H9 (cell line): ENCODE measurements around the gene ST6GALNAC6. TPM values are rescaled to one million over a fixed set of nuclear protein-coding genes. Genes with fewer than 3 reads are reported as not detected.

ENCODE experiments used
- DNase-seq: peaks from one replicate; pipeline ENCODE4 v3.0.0-alpha.2; 2017
- H2AFZ ChIP-seq: one replicate; pipeline ENCODE4 v1.6.1; 2013; ENCODE audit warnings: mild to moderate bottlenecking, low read length, control low read depth, moderate library complexity
- H2AK5ac ChIP-seq: 2 replicates; pipeline ENCODE4 v1.6.1; 2013; ENCODE audit warnings: low read length, control low read depth, mixed read lengths; ENCODE audit not compliant: insufficient read length
- H2BK120ac ChIP-seq: one replicate; pipeline ENCODE4 v1.6.1; 2013; ENCODE audit warnings: low read depth, mild to moderate bottlenecking, low read length, control low read depth, inconsistent platforms; ENCODE audit not compliant: poor library complexity, severe bottlenecking
- H2BK12ac ChIP-seq: 2 replicates; pipeline ENCODE4 v1.6.1; 2013; ENCODE audit warnings: low read length, control low read depth, mixed read lengths, low read depth; ENCODE audit not compliant: insufficient read length
- H2BK15ac ChIP-seq: 2 replicates; pipeline ENCODE4 v1.6.1; 2013; ENCODE audit warnings: low read depth, low read length, control low read depth
- H2BK20ac ChIP-seq: one replicate; pipeline ENCODE4 v1.6.1; 2013; ENCODE audit warnings: low read depth, mild to moderate bottlenecking, low read length, control low read depth, inconsistent platforms; ENCODE audit not compliant: poor library complexity, severe bottlenecking
- H2BK5ac ChIP-seq: 2 replicates; pipeline ENCODE4 v1.6.1; 2013; ENCODE audit warnings: low read length, control low read depth, mixed read lengths; ENCODE audit not compliant: insufficient read length
- H3K14ac ChIP-seq: 2 replicates; pipeline ENCODE4 v1.6.1; 2013; ENCODE audit warnings: low read length, control low read depth; ENCODE audit not compliant: insufficient read depth
- H3K18ac ChIP-seq: 2 replicates; pipeline ENCODE4 v1.6.1; 2013; ENCODE audit warnings: low read depth, mild to moderate bottlenecking, mixed read lengths, low read length, control low read depth; ENCODE audit not compliant: insufficient read length
- H3K23ac ChIP-seq: 2 replicates; pipeline ENCODE4 v1.6.1; 2013; ENCODE audit warnings: low read length, control low read depth, mixed read lengths, low read depth; ENCODE audit not compliant: insufficient read length
- H3K23me2 ChIP-seq: 2 replicates; pipeline ENCODE4 v1.6.1; 2013; ENCODE audit warnings: low read depth, mild to moderate bottlenecking, mixed read lengths, low read length, control low read depth; ENCODE audit not compliant: insufficient read length, poor library complexity, severe bottlenecking
- H3K27ac ChIP-seq: 2 replicates; pipeline ENCODE4 v1.5.1; 2013; ENCODE audit warnings: low read length, control low read depth, mixed read lengths, low read depth; ENCODE audit not compliant: insufficient read length
- H3K27me3 ChIP-seq: 2 replicates; pipeline ENCODE4 v1.6.1; 2013; ENCODE audit warnings: low read length, control low read depth, inconsistent platforms; ENCODE audit not compliant: insufficient read depth
- H3K4ac ChIP-seq: 2 replicates; pipeline ENCODE4 v1.6.1; 2013; ENCODE audit warnings: low read depth, mild to moderate bottlenecking, control low read depth, inconsistent platforms, low read length, moderate library complexity
- H3K4me1 ChIP-seq: 2 replicates; pipeline ENCODE4 v1.6.1; 2013; ENCODE audit warnings: low read length, control low read depth, inconsistent platforms; ENCODE audit not compliant: insufficient read depth
- H3K4me2 ChIP-seq: 2 replicates; pipeline ENCODE4 v1.6.1; 2013; ENCODE audit warnings: low read length, control low read depth, mixed read lengths; ENCODE audit not compliant: insufficient read length, insufficient read depth
- H3K56ac ChIP-seq: 2 replicates; pipeline ENCODE4 v1.6.1; 2013; ENCODE audit warnings: low read depth, mild to moderate bottlenecking, mixed read lengths, low read length, control low read depth; ENCODE audit not compliant: insufficient read length
- H3K79me1 ChIP-seq: 2 replicates; pipeline ENCODE4 v1.6.1; 2013; ENCODE audit warnings: low read depth, mild to moderate bottlenecking, moderate library complexity, low read length, control low read depth, inconsistent platforms; ENCODE audit not compliant: insufficient read depth, poor library complexity, severe bottlenecking
- H3K79me2 ChIP-seq: 2 replicates; pipeline ENCODE4 v1.6.1; 2013; ENCODE audit warnings: low read length, control low read depth, inconsistent platforms; ENCODE audit not compliant: insufficient read depth
- H3K9ac ChIP-seq: 2 replicates; pipeline ENCODE4 v1.6.1; 2013; ENCODE audit warnings: low read length, control low read depth, mixed read lengths; ENCODE audit not compliant: insufficient read length; ENCODE audit errors: extremely low read depth
- H3K9me3 ChIP-seq: one replicate; pipeline ENCODE4 v1.6.1; 2013; ENCODE audit warnings: low read depth, low read length, inconsistent platforms; ENCODE audit not compliant: control insufficient read depth
- H3T11ph ChIP-seq: one replicate; pipeline ENCODE4 v1.6.1; 2013; ENCODE audit warnings: mild to moderate bottlenecking, low read length, control low read depth, inconsistent platforms
- H4K20me1 ChIP-seq: one replicate; pipeline ENCODE4 v1.6.1; 2013; ENCODE audit not compliant: control insufficient read depth, insufficient read length, insufficient read depth
- H4K5ac ChIP-seq: 2 replicates; pipeline ENCODE4 v1.6.1; 2013; ENCODE audit warnings: low read depth, mild to moderate bottlenecking, mixed read lengths, low read length, control low read depth; ENCODE audit not compliant: insufficient read length
- H4K8ac ChIP-seq: replicated peaks from 2 replicates; pipeline ENCODE4 v1.6.1; 2013; ENCODE audit warnings: low read length, control low read depth, mixed read lengths, low read depth; ENCODE audit not compliant: insufficient read length
- H4K91ac ChIP-seq: 2 replicates; pipeline ENCODE4 v1.6.1; 2013; ENCODE audit warnings: low read depth, mild to moderate bottlenecking, moderate library complexity, mixed read lengths, low read length, control low read depth; ENCODE audit not compliant: insufficient read length
- H3K27ac Mint-ChIP-seq, 3 experiments: 2 replicates in 2 of 3; 3 replicates in 1 of 3; pipeline ENCODE4 v1.8.0; 2020 to 2021; ENCODE audit warnings: mixed read lengths in 3 of 3, mild to moderate bottlenecking in 1 of 3, moderate library complexity in 1 of 3
- H3K27me3 Mint-ChIP-seq: 2 replicates; pipeline ENCODE4 v1.8.0; 2021; ENCODE audit warnings: low read depth, mild to moderate bottlenecking, moderate library complexity, mixed read lengths
- H3K36me3 Mint-ChIP-seq, 3 experiments: 2 replicates in 2 of 3; 3 replicates in 1 of 3; pipeline ENCODE4 v1.8.0; 2020 to 2021; ENCODE audit warnings: low read depth in 3 of 3, mixed read lengths in 3 of 3; ENCODE audit not compliant: insufficient read depth in 1 of 3
- H3K4me1 Mint-ChIP-seq, 2 experiments: 2 replicates each; pipeline ENCODE4 v1.8.0; 2020; ENCODE audit warnings: mixed read lengths in 2 of 2
- H3K4me3 Mint-ChIP-seq, 2 experiments: 2 replicates in 1 of 2; 3 replicates in 1 of 2; pipeline ENCODE4 v1.8.0; 2020 to 2021; ENCODE audit warnings: mild to moderate bottlenecking in 2 of 2, mixed read lengths in 2 of 2, moderate library complexity in 1 of 2
- H3K9me3 Mint-ChIP-seq, 2 experiments: 2 replicates in 1 of 2; 3 replicates in 1 of 2; pipeline ENCODE4 v1.8.0; 2020; ENCODE audit warnings: mild to moderate bottlenecking in 2 of 2, mixed read lengths in 2 of 2, moderate library complexity in 1 of 2
- WGBS: extraction: QIAGEN DNeasy Blood & Tissue Kit; methylation state at CpG from one replicate; pipeline ENCODE4 v1.1.7; 2013; ENCODE audit warnings: missing lambda C conversion rate, low lambda C conversion rate, mixed read lengths; ENCODE audit not compliant: insufficient read length; ENCODE audit errors: extremely low coverage; 5-methylcytosine and 5-hydroxymethylcytosine counted together
- total RNA-seq: library from RNA; stranded (reverse); gene quantifications from 2 replicates; pipeline ENCODE4 v1.2.1, GENCODE V29; 2021
- TF ChIP-seq, protein P1 (sequence below): fragments of 200-600 bp; sonication (generic); conservative IDR thresholded peaks from 3 replicates; pipeline ENCODE4 v1.8.0; 2021; ENCODE audit warnings: antibody characterized with exemption, mild to moderate bottlenecking

Gene ST6GALNAC6
- total RNA-seq, 1 experiment from 2014 or later, result 29.8 TPM

DNA sequence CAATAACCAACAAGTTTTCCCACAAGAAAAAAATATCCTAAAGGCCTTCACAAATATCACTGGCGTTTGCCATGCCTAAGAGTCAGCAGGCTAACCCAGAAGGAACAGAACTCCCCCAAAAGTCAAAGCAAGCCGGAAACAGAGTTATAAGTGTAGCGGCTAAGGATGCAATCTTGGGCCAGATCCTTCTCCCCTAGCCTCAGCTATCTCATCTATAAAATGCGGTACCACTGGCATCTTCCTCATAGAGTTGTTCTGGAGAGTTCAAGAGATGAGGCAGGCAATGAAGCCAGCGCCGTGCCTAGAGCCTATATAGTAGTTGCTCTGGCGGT lies 37.6 kb upstream of the ST6GALNAC6 start:
- WGBS, result no CpG with 5 or more reads among the region's 7 CpGs
- no peak for DNase-seq
- Histone ChIP-seq H4K5ac (no peak overlapping the region), H4K91ac (no peak overlapping the region), H4K20me1 (no peaks in the 10 kb centered on the region), H2BK12ac (no peak overlapping the region), H3T11ph (no peak overlapping the region), H4K8ac (no peak overlapping the region), H2BK5ac (no peak overlapping the region), H3K9me3 (no peaks in the 10 kb centered on the region), H3K14ac (no peak overlapping the region), H2AK5ac (no peak overlapping the region), H3K4ac (no peak overlapping the region), H3K4me2 (peak overlapping the region; percentile 96), H3K56ac (no peak overlapping the region), H3K79me2 (no peaks in the 10 kb centered on the region), H2BK20ac (no peak overlapping the region), H3K27me3 (no peaks in the 10 kb centered on the region), H2AFZ (no peak overlapping the region), H3K23ac (no peak overlapping the region), H3K4me1 (no peaks in the 10 kb centered on the region), H2BK15ac (no peak overlapping the region), H3K9ac (peak overlapping the region; percentile 74), H3K18ac (no peak overlapping the region), H3K27ac (no peak overlapping the region), H2BK120ac (no peak overlapping the region), H3K79me1 (peaks cover 10% of the 10 kb centered on the region), H3K23me2 (peaks cover 6% of the 10 kb centered on the region)
- Mint-ChIP-seq H3K4me3 (peak overlapping the region; percentile 84 to 96), H3K9me3 (no peaks in the 10 kb centered on the region; a peak in 1 of 5 replicates), H3K27me3 (peaks cover 6% of the 10 kb centered on the region), H3K36me3 (peaks cover 2 to 27% (median 20%) of the 10 kb centered on the region in 3 experiments; a peak in 6 of 7 replicates), H3K27ac (peak overlapping the region in 2 of 3 experiments; percentile 93 to 94; a peak in 4 of 7 replicates), H3K4me1 (peaks cover 25 to 36% of the 10 kb centered on the region in 2 experiments)
- TF ChIP-seq, protein P1, sequence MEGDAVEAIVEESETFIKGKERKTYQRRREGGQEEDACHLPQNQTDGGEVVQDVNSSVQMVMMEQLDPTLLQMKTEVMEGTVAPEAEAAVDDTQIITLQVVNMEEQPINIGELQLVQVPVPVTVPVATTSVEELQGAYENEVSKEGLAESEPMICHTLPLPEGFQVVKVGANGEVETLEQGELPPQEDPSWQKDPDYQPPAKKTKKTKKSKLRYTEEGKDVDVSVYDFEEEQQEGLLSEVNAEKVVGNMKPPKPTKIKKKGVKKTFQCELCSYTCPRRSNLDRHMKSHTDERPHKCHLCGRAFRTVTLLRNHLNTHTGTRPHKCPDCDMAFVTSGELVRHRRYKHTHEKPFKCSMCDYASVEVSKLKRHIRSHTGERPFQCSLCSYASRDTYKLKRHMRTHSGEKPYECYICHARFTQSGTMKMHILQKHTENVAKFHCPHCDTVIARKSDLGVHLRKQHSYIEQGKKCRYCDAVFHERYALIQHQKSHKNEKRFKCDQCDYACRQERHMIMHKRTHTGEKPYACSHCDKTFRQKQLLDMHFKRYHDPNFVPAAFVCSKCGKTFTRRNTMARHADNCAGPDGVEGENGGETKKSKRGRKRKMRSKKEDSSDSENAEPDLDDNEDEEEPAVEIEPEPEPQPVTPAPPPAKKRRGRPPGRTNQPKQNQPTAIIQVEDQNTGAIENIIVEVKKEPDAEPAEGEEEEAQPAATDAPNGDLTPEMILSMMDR, result no peak
